Stimulated activated CD4-positive, alpha-beta T cell treated with anti-CD3 and anti-CD28 coated beads, Interleukin-2, amount 100 ng/mL, for 48 hours (primary cell): ENCODE results near the gene SHTN1.
A peak's percentile ranks its signal among the peaks of the same experiment; 100 is the strongest.

Experiments
- DNase-seq, 2 donors: peaks; one replicate each; pipeline ENCODE4 v3.0.0-alpha.2; 2020

The SHTN1 gene

GRCh38 chr10:117005026-117005526 lies at the start of gene SHTN1:
Gene SHTN1 (minus strand): TSS chr10:117005187. CDS start chr10:117005079, 108 bp downstream.
- peak; percentile 7 to 8 for DNase-seq

GRCh38 chr10:117053482-117053881 lies 48.5 kb upstream of the SHTN1 start:
- no peak for DNase-seq

- DNase-seq = no peak
These were observed 43.0 kb upstream of the SHTN1 start for GRCh38 chr10:117047947-117048346.

- no peak for DNase-seq
These were observed 11.3 kb upstream of the SHTN1 start for GRCh38 chr10:117016266-117016665.

- DNase-seq = no peak
These were observed 9.8 kb upstream of the SHTN1 start for GRCh38 chr10:117014835-117015234.

- DNase-seq = no peak
These were observed 2.1 kb upstream of the SHTN1 start for GRCh38 chr10:117007080-117007479.

- no peak for DNase-seq
These were observed 604 bp upstream of the SHTN1 start for GRCh38 chr10:117005527-117006055.

- peak in 1 of 2 donors; percentile 0 for DNase-seq
These were observed 561 bp downstream of the SHTN1 start for GRCh38 chr10:117004227-117005025.

GRCh38 chr10:117003336-117003735 lies 1.7 kb downstream of the SHTN1 start:
- DNase-seq = no peak

GRCh38 chr10:117002206-117002605 lies 2.8 kb downstream of the SHTN1 start:
- DNase-seq = no peak

GRCh38 chr10:117001144-117001543 lies 3.8 kb downstream of the SHTN1 start:
- DNase-seq = no peak

GRCh38 chr10:117000580-117000979 lies 4.4 kb downstream of the SHTN1 start:
- DNase-seq = no peak

GRCh38 chr10:116998172-116998571 lies 6.8 kb downstream of the SHTN1 start:
- DNase-seq = no peak

- DNase-seq = no peak
These were observed 8.0 kb downstream of the SHTN1 start for GRCh38 chr10:116997015-116997414.

GRCh38 chr10:116995648-116996047 lies 9.3 kb downstream of the SHTN1 start:
- DNase-seq = no peak

- DNase-seq = no peak
These were observed 10.7 kb downstream of the SHTN1 start for GRCh38 chr10:116994113-116994890.

- DNase-seq = no peak
These were observed 11.4 kb downstream of the SHTN1 start for GRCh38 chr10:116993610-116994009.

GRCh38 chr10:116992183-116992582 lies 12.8 kb downstream of the SHTN1 start:
- no peak for DNase-seq

GRCh38 chr10:116990276-116990800 lies 14.6 kb downstream of the SHTN1 start:
- DNase-seq = no peak

- no peak for DNase-seq
These were observed 15.5 kb downstream of the SHTN1 start for GRCh38 chr10:116989439-116989838.

GRCh38 chr10:116988311-116988710 lies 16.7 kb downstream of the SHTN1 start:
- DNase-seq = no peak

GRCh38 chr10:116985611-116986010 lies 19.4 kb downstream of the SHTN1 start:
- DNase-seq = no peak
